Neural cell (in vitro differentiated cells): Measurements from ENCODE around the gene LIN37. TPM values are rescaled to one million over a fixed set of nuclear protein-coding genes. Genes with fewer than 3 reads are reported as not detected.

Experiments used
- H2AFZ ChIP-seq: fragments of 200-600, 300-800 bp; sonication (generic), shearing (Covaris generic); 2 replicates; pipeline ENCODE4 v1.6.0; 2014; ENCODE audit warnings: low read depth, mild to moderate bottlenecking, antibody characterized with exemption, low read length, moderate library complexity
- H3F3A ChIP-seq: fragments of 200-600 bp; shearing (Covaris generic); 2 replicates; pipeline ENCODE4 v1.6.1; 2016; ENCODE audit warnings: mild to moderate bottlenecking, moderate library complexity, mixed read lengths, antibody characterized with exemption, low read length; ENCODE audit not compliant: insufficient read depth, poor library complexity, severe bottlenecking
- H3K27ac ChIP-seq: fragments of 200-600, 300-800 bp; sonication (generic), shearing (Covaris generic); 2 replicates; pipeline ENCODE4 v1.5.1; 2014; ENCODE audit warnings: mild to moderate bottlenecking, low read length, moderate library complexity
- H3K27me3 ChIP-seq: fragments of 300-800, 200-600 bp; sonication (generic), shearing (Covaris generic); 2 replicates; pipeline ENCODE4 v1.6.0; 2014; ENCODE audit warnings: mild to moderate bottlenecking, low read depth, low read length, moderate library complexity; ENCODE audit not compliant: insufficient read depth
- H3K36me3 ChIP-seq: fragments of 300-800, 200-600 bp; sonication (generic), shearing (Covaris generic); 2 replicates; pipeline ENCODE4 v1.5.1; 2014; ENCODE audit warnings: mild to moderate bottlenecking, antibody characterized with exemption, low read length, moderate library complexity; ENCODE audit not compliant: insufficient read depth
- H3K4me2 ChIP-seq: fragments of 300-800, 200-600 bp; sonication (generic), shearing (Covaris generic); 2 replicates; pipeline ENCODE4 v1.6.0; 2014; ENCODE audit warnings: mild to moderate bottlenecking, low read length
- H3K4me3 ChIP-seq: fragments of 300-800, 200-600 bp; sonication (generic), shearing (Covaris generic); 2 replicates; pipeline ENCODE4 v1.5.1; 2014; ENCODE audit warnings: mild to moderate bottlenecking, low read length, moderate library complexity
- H3K79me2 ChIP-seq: fragments of 200-600 bp; shearing (Covaris generic); replicated peaks from 2 replicates; pipeline ENCODE4 v1.6.0; 2014; ENCODE audit warnings: mild to moderate bottlenecking, low read length, moderate library complexity; ENCODE audit not compliant: insufficient read depth
- H3K9ac ChIP-seq: fragments of 300-800, 200-600 bp; sonication (generic), shearing (Covaris generic); 2 replicates; pipeline ENCODE4 v1.6.1; 2016; ENCODE audit warnings: mild to moderate bottlenecking, low read length, mixed read lengths
- H3K9me2 ChIP-seq: fragments of 200-600 bp; shearing (Covaris generic); 2 replicates; pipeline ENCODE4 v1.6.1; 2016; ENCODE audit warnings: mild to moderate bottlenecking, low read length, mixed read lengths; ENCODE audit not compliant: insufficient read depth
- H3K9me3 ChIP-seq: fragments of 200-600, 300-800 bp; sonication (generic), shearing (Covaris generic); 2 replicates; pipeline ENCODE4 v1.6.1; 2016; ENCODE audit warnings: mild to moderate bottlenecking, mixed run types, low read length, moderate library complexity, mixed read lengths
- H4K20me1 ChIP-seq: fragments of 200-600 bp; shearing (Covaris generic); 2 replicates; pipeline ENCODE4 v1.6.1; 2016; ENCODE audit warnings: mild to moderate bottlenecking, mixed run types; ENCODE audit not compliant: insufficient read depth
- EP300 ChIP-seq: fragments of 450-650 bp; conservative IDR thresholded peaks from 2 replicates; pipeline ENCODE4 v1.6.1; 2014; ENCODE audit warnings: antibody characterized with exemption, mild to moderate bottlenecking, moderate library complexity; ENCODE audit not compliant: poor library complexity, severe bottlenecking
- EZH2 ChIP-seq: fragments of 200-600, 300-800 bp; shearing (Covaris generic), sonication (generic); IDR thresholded peaks from 2 replicates; pipeline ENCODE4 v1.6.1; 2014; ENCODE audit warnings: antibody characterized with exemption, low read length, borderline replicate concordance, mild to moderate bottlenecking; ENCODE audit not compliant: insufficient read depth, poor library complexity, severe bottlenecking
- MXI1 ChIP-seq: fragments of 450-650 bp; conservative IDR thresholded peaks from 2 replicates; pipeline ENCODE4 v1.6.1; 2014; ENCODE audit warnings: antibody characterized with exemption, mild to moderate bottlenecking; ENCODE audit not compliant: poor library complexity, severe bottlenecking
- POLR2AphosphoS5 ChIP-seq: IDR thresholded peaks from 2 replicates; pipeline ENCODE4 v1.6.1; 2012
- RAD21 ChIP-seq: fragments of 450-650 bp; conservative IDR thresholded peaks from 2 replicates; pipeline ENCODE4 v1.6.1; 2014; ENCODE audit warnings: antibody characterized with exemption, mild to moderate bottlenecking, moderate library complexity
- SMC3 ChIP-seq: fragments of 450-650 bp; conservative IDR thresholded peaks from 2 replicates; pipeline ENCODE4 v1.6.1; 2014; ENCODE audit warnings: antibody characterized with exemption, mild to moderate bottlenecking, moderate library complexity; ENCODE audit not compliant: poor library complexity
- TAF1 ChIP-seq: IDR thresholded peaks from 2 replicates; pipeline ENCODE4 v1.6.1; 2012; ENCODE audit warnings: low read depth
- polyA plus RNA-seq: library from polyadenylated mRNA; depleted of rRNA; stranded (reverse); fragments of >200 nt; gene quantifications from 2 replicates; pipeline ENCODE4 v1.2.3, GENCODE V29; 2014
- TF ChIP-seq, protein P1 (sequence below): fragments of 450-650 bp; IDR thresholded peaks from 2 replicates; pipeline ENCODE4 v1.5.1; 2014; ENCODE audit warnings: antibody characterized with exemption, mild to moderate bottlenecking, moderate library complexity; ENCODE audit not compliant: poor library complexity, severe bottlenecking
- TF ChIP-seq, protein P2 (sequence below): IDR thresholded peaks from 2 replicates; pipeline ENCODE4 v1.6.1; 2012; ENCODE audit warnings: borderline replicate concordance

LIN37 gene
- polyA plus RNA-seq, 1 donor from 2014 or later, result 25.7 TPM

DNA sequence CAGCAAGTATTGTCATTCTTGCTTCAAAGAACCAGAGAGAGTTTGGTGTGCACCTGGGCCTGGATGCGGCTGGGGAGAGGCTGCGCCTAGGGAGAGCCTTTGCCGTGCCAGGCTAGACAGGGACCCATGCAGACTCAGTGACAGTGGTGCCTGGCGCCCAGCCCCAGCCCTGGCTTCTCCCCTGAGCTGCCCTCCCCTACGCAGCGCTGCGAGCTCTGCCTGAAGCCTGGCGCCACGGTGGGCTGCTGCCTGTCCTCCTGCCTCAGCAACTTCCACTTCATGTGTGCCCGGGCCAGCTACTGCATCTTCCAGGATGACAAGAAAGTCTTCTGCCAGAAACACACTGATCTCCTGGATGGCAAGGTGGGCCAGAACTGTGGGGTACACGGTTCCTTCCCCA is 18.6 kb upstream of the LIN37 start:
- Histone ChIP-seq H3K27ac (no peak overlapping the region), H2AFZ (no peak overlapping the region), H3F3A (no peaks in the 10 kb centered on the region), H3K4me3 (no peak overlapping the region), H3K9me2 (no peaks in the 10 kb centered on the region), H3K79me2 (no peaks in the 10 kb centered on the region), H3K27me3 (no peaks in the 10 kb centered on the region), H3K4me2 (no peak overlapping the region), H3K9ac (no peak overlapping the region), H3K9me3 (no peaks in the 10 kb centered on the region), H3K36me3 (no peaks in the 10 kb centered on the region), H4K20me1 (no peaks in the 10 kb centered on the region)
- TF ChIP-seq SMC3 (no peak), POLR2AphosphoS5 (no peak), EZH2 (no peak), TAF1 (no peak), RAD21 (no peak), EP300 (no peak)
- TF ChIP-seq, protein P1, sequence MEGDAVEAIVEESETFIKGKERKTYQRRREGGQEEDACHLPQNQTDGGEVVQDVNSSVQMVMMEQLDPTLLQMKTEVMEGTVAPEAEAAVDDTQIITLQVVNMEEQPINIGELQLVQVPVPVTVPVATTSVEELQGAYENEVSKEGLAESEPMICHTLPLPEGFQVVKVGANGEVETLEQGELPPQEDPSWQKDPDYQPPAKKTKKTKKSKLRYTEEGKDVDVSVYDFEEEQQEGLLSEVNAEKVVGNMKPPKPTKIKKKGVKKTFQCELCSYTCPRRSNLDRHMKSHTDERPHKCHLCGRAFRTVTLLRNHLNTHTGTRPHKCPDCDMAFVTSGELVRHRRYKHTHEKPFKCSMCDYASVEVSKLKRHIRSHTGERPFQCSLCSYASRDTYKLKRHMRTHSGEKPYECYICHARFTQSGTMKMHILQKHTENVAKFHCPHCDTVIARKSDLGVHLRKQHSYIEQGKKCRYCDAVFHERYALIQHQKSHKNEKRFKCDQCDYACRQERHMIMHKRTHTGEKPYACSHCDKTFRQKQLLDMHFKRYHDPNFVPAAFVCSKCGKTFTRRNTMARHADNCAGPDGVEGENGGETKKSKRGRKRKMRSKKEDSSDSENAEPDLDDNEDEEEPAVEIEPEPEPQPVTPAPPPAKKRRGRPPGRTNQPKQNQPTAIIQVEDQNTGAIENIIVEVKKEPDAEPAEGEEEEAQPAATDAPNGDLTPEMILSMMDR, result no peak
- TF ChIP-seq, protein P2, sequence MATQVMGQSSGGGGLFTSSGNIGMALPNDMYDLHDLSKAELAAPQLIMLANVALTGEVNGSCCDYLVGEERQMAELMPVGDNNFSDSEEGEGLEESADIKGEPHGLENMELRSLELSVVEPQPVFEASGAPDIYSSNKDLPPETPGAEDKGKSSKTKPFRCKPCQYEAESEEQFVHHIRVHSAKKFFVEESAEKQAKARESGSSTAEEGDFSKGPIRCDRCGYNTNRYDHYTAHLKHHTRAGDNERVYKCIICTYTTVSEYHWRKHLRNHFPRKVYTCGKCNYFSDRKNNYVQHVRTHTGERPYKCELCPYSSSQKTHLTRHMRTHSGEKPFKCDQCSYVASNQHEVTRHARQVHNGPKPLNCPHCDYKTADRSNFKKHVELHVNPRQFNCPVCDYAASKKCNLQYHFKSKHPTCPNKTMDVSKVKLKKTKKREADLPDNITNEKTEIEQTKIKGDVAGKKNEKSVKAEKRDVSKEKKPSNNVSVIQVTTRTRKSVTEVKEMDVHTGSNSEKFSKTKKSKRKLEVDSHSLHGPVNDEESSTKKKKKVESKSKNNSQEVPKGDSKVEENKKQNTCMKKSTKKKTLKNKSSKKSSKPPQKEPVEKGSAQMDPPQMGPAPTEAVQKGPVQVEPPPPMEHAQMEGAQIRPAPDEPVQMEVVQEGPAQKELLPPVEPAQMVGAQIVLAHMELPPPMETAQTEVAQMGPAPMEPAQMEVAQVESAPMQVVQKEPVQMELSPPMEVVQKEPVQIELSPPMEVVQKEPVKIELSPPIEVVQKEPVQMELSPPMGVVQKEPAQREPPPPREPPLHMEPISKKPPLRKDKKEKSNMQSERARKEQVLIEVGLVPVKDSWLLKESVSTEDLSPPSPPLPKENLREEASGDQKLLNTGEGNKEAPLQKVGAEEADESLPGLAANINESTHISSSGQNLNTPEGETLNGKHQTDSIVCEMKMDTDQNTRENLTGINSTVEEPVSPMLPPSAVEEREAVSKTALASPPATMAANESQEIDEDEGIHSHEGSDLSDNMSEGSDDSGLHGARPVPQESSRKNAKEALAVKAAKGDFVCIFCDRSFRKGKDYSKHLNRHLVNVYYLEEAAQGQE, result no peak

DNA sequence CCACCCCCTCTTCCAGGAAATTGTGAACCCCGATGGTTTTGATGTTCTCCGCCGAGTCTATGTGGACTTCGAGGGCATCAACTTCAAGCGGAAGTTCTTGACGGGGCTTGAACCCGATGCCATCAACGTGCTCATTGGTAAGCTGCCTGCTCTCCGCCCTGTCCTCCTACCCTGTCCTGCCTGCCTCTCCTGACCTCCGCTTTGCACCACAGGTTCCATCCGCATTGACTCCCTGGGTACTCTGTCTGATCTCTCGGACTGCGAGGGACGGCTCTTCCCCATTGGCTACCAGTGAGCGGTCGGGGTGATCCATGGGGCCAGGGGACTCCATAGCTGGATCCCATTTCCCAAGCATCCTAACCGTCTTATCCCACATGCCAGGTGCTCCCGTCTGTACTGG is 18.1 kb upstream of the LIN37 start:
- Histone ChIP-seq H4K20me1 (no peaks in the 10 kb centered on the region), H3K4me3 (no peak overlapping the region), H3K36me3 (no peaks in the 10 kb centered on the region), H3K79me2 (no peaks in the 10 kb centered on the region), H3K27ac (no peak overlapping the region), H3K27me3 (no peaks in the 10 kb centered on the region), H3K4me2 (no peak overlapping the region), H3K9me2 (no peaks in the 10 kb centered on the region), H2AFZ (no peak overlapping the region), H3K9ac (no peak overlapping the region), H3K9me3 (no peaks in the 10 kb centered on the region), H3F3A (no peaks in the 10 kb centered on the region)
- TF ChIP-seq EP300 (no peak), TAF1 (no peak), RAD21 (no peak), MXI1 (no peak), SMC3 (no peak), POLR2AphosphoS5 (no peak), EZH2 (no peak)
- TF ChIP-seq, protein P1, result no peak
- TF ChIP-seq, protein P2, result no peak
